SJSA1 (cell line): Measurements from ENCODE around the gene C16orf92. TPM values are rescaled to one million over a fixed set of nuclear protein-coding genes. Genes with fewer than 3 reads are reported as not detected.

Source experiments
- DNase-seq, 2 experiments: peaks; one replicate each; pipeline ENCODE4 v3.0.0-alpha.2; 2015 to 2020; ENCODE audit warnings: low spot score in 2 of 2, low read depth in 1 of 2
- H3K27ac ChIP-seq: fragments of 250-450 bp; sonication (Bioruptor Pico); 2 replicates; pipeline ENCODE4 v1.5.1; 2020; ENCODE audit warnings: mild to moderate bottlenecking, moderate library complexity
- H3K27me3 ChIP-seq: fragments of 250-450 bp; sonication (Bioruptor Pico); replicated peaks from 2 replicates; pipeline ENCODE4 v1.5.1; 2020; ENCODE audit warnings: mild to moderate bottlenecking, moderate library complexity
- H3K36me3 ChIP-seq: fragments of 250-450 bp; sonication (Bioruptor Pico); 2 replicates; pipeline ENCODE4 v1.5.1; 2020; ENCODE audit warnings: mild to moderate bottlenecking
- H3K4me1 ChIP-seq: fragments of 250-450 bp; sonication (Bioruptor Pico); replicated peaks from 2 replicates; pipeline ENCODE4 v1.6.1; 2021; ENCODE audit warnings: mild to moderate bottlenecking
- H3K4me3 ChIP-seq: fragments of 250-450 bp; sonication (Bioruptor Pico); 2 replicates; pipeline ENCODE4 v1.5.1; 2020; ENCODE audit warnings: mild to moderate bottlenecking
- H3K9me3 ChIP-seq: fragments of 250-450 bp; sonication (Bioruptor Pico); replicated peaks from 2 replicates; pipeline ENCODE4 v1.5.1; 2020; ENCODE audit warnings: mild to moderate bottlenecking
- total RNA-seq: library from RNA; depleted of rRNA; stranded (reverse); fragments of >200 nt; shearing (Covaris generic); gene quantifications from 2 replicates; pipeline ENCODE4 v1.2.3, GENCODE V29; 2014

Gene C16orf92
- total RNA-seq, 1 experiment from 2014 or later: not detected

- Histone ChIP-seq H3K4me1 (no peaks in the 10 kb centered on the region), H3K27me3 (no peaks in the 10 kb centered on the region), H3K9me3 (no peaks in the 10 kb centered on the region), H3K27ac (no peak overlapping the region), H3K4me3 (no peak overlapping the region), H3K36me3 (peaks cover 100% of the 10 kb centered on the region)
- no peak for DNase-seq
Observed at GRCh38 chr16:29984764-29985147, 38.2 kb upstream of the C16orf92 start.

- Histone ChIP-seq H3K9me3 (no peaks in the 10 kb centered on the region), H3K27ac (no peak overlapping the region), H3K4me3 (no peak overlapping the region), H3K36me3 (peaks cover 100% of the 10 kb centered on the region), H3K4me1 (no peaks in the 10 kb centered on the region), H3K27me3 (no peaks in the 10 kb centered on the region)
- no peak for DNase-seq
Observed at GRCh38 chr16:29985271-29985811, 37.7 kb upstream of the C16orf92 start.

GRCh38 chr16:29986231-29986630, 36.8 kb upstream of the C16orf92 start:
- Histone ChIP-seq H3K36me3 (peaks cover 96% of the 10 kb centered on the region), H3K4me1 (no peaks in the 10 kb centered on the region), H3K4me3 (no peak overlapping the region), H3K27me3 (no peaks in the 10 kb centered on the region), H3K27ac (no peak overlapping the region), H3K9me3 (no peaks in the 10 kb centered on the region)
- no peak for DNase-seq

GRCh38 chr16:29986931-29987330, 36.1 kb upstream of the C16orf92 start:
- no peaks in the 10 kb centered on the region for H3K27me3 ChIP-seq
- no peaks in the 10 kb centered on the region for H3K9me3 ChIP-seq
- no peaks in the 10 kb centered on the region for H3K4me1 ChIP-seq
- H3K36me3 ChIP-seq: peaks cover 94% of the 10 kb centered on the region
- DNase-seq: no peak
- no peak overlapping the region for H3K4me3 ChIP-seq
- H3K27ac ChIP-seq: no peak overlapping the region

GRCh38 chr16:29987371-29988085, 35.5 kb upstream of the C16orf92 start:
- H3K27ac ChIP-seq: no peak overlapping the region
- H3K27me3 ChIP-seq: no peaks in the 10 kb centered on the region
- H3K4me1 ChIP-seq: no peaks in the 10 kb centered on the region
- H3K9me3 ChIP-seq: no peaks in the 10 kb centered on the region
- no peak overlapping the region for H3K4me3 ChIP-seq
- DNase-seq: no peak
- peaks cover 93% of the 10 kb centered on the region for H3K36me3 ChIP-seq

GRCh38 chr16:29988346-29989075, 34.5 kb upstream of the C16orf92 start:
- H3K36me3 ChIP-seq: peaks cover 93% of the 10 kb centered on the region
- no peaks in the 10 kb centered on the region for H3K27me3 ChIP-seq

GRCh38 chr16:29989111-29989858, 33.7 kb upstream of the C16orf92 start:
- no peaks in the 10 kb centered on the region for H3K9me3 ChIP-seq
- DNase-seq: no peak
- no peak overlapping the region for H3K27ac ChIP-seq
- peaks cover 93% of the 10 kb centered on the region for H3K36me3 ChIP-seq
- no peaks in the 10 kb centered on the region for H3K27me3 ChIP-seq
- H3K4me1 ChIP-seq: peaks cover 3% of the 10 kb centered on the region
- no peak overlapping the region for H3K4me3 ChIP-seq

More at GRCh38 chr16:29988346-29989075, 34.5 kb upstream of the C16orf92 start:
- no peaks in the 10 kb centered on the region for H3K4me1 ChIP-seq
- H3K9me3 ChIP-seq: no peaks in the 10 kb centered on the region
- no peak overlapping the region for H3K27ac ChIP-seq
- DNase-seq: no peak
- no peak overlapping the region for H3K4me3 ChIP-seq

- peaks cover 93% of the 10 kb centered on the region for H3K36me3 ChIP-seq
- H3K9me3 ChIP-seq: no peaks in the 10 kb centered on the region
- no peak for DNase-seq
- no peak overlapping the region for H3K27ac ChIP-seq
- H3K4me1 ChIP-seq: peaks cover 10% of the 10 kb centered on the region
- H3K4me3 ChIP-seq: no peak overlapping the region
- no peaks in the 10 kb centered on the region for H3K27me3 ChIP-seq
Observed at GRCh38 chr16:29990034-29990433, 33.0 kb upstream of the C16orf92 start.

- H3K27ac ChIP-seq: no peak overlapping the region
- H3K4me1 ChIP-seq: peaks cover 17% of the 10 kb centered on the region
- H3K4me3 ChIP-seq: no peak overlapping the region
- no peak for DNase-seq
- H3K27me3 ChIP-seq: no peaks in the 10 kb centered on the region
- peaks cover 86% of the 10 kb centered on the region for H3K36me3 ChIP-seq
- no peaks in the 10 kb centered on the region for H3K9me3 ChIP-seq
Observed at GRCh38 chr16:29990883-29991570, 32.0 kb upstream of the C16orf92 start.

GRCh38 chr16:29991571-29991904, 31.5 kb upstream of the C16orf92 start:
- peaks cover 17% of the 10 kb centered on the region for H3K4me1 ChIP-seq
- H3K9me3 ChIP-seq: no peaks in the 10 kb centered on the region
- no peak for DNase-seq
- no peak overlapping the region for H3K27ac ChIP-seq
- no peak overlapping the region for H3K4me3 ChIP-seq
- peaks cover 84% of the 10 kb centered on the region for H3K36me3 ChIP-seq
- no peaks in the 10 kb centered on the region for H3K27me3 ChIP-seq

- Histone ChIP-seq H3K9me3 (no peaks in the 10 kb centered on the region), H3K4me3 (no peak overlapping the region), H3K27ac (no peak overlapping the region), H3K4me1 (peaks cover 22% of the 10 kb centered on the region), H3K27me3 (no peaks in the 10 kb centered on the region), H3K36me3 (peaks cover 84% of the 10 kb centered on the region)
- DNase-seq: no peak
Observed at GRCh38 chr16:29992344-29992967, 30.5 kb upstream of the C16orf92 start.

- Histone ChIP-seq H3K36me3 (peaks cover 82% of the 10 kb centered on the region), H3K27me3 (no peaks in the 10 kb centered on the region), H3K27ac (no peak overlapping the region), H3K4me1 (peaks cover 22% of the 10 kb centered on the region), H3K4me3 (no peak overlapping the region), H3K9me3 (no peaks in the 10 kb centered on the region)
- no peak for DNase-seq
Observed at GRCh38 chr16:29993191-29993902, 29.7 kb upstream of the C16orf92 start.
